Stimulated activated effector memory CD8-positive, alpha-beta T cell treated with anti-CD3 and anti-CD28 coated beads, Interleukin-12 subunit alpha, Interleukin-12 subunit beta, amount 100 ng/mL, for 72 hours (primary cell): ENCODE data around the gene ENTPD7.
"Not testable (repeated sequence)": the region's sequence is repeated elsewhere in the genome, so short reads cannot be mapped to it uniquely, and the experiment has no call there.

ENCODE experiments used
- ATAC-seq: fragments of 150-1000 bp; cut with Tn5 transposase; 2 replicates; pipeline ENCODE4 v1.10.0; 2021
- DNase-seq, 2 donors: peaks; one replicate each; pipeline ENCODE4 v3.0.0; 2021 to 2022; ENCODE audit warnings: low spot score in 2 of 2
- H3K27ac Mint-ChIP-seq: one replicate; pipeline ENCODE4 v1.8.0; 2022; ENCODE audit warnings: mild to moderate bottlenecking, mixed read lengths
- H3K36me3 Mint-ChIP-seq: one replicate; pipeline ENCODE4 v1.8.0; 2022; ENCODE audit warnings: mild to moderate bottlenecking, mixed read lengths
- H3K4me1 Mint-ChIP-seq: one replicate; pipeline ENCODE4 v1.8.0; 2022; ENCODE audit warnings: mixed read lengths
- H3K4me3 Mint-ChIP-seq: one replicate; pipeline ENCODE4 v1.8.0; 2022; ENCODE audit warnings: mild to moderate bottlenecking, mixed read lengths
- H3K9me3 Mint-ChIP-seq: one replicate; pipeline ENCODE4 v1.8.0; 2022; ENCODE audit warnings: mixed read lengths

The ENTPD7 gene

DNA sequence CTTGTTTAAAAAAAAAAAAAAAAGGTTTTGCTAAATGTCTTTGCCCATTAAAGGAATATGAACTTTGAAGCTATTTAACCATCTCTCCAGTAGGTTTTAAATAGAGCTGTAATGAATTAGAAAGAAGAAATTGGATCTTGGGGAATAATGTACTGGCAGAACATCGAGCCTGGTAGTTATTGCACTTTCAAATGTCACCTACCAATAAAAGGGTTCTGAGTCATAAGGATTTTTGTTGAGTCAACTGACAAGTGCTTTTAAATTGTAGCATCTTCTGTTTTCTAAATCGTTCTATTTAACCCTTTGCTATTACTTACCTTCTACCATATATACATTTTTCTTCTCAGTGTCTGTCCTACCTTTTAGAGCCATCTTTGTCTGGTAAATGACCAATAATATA is 83.4 kb downstream of the ENTPD7 start:
- H3K4me1 Mint-ChIP-seq = peaks cover 24% of the 10 kb centered on the region
- no peak overlapping the region for H3K4me3 Mint-ChIP-seq
- ATAC-seq = no peak
- peaks cover 15% of the 10 kb centered on the region for H3K9me3 Mint-ChIP-seq
- DNase-seq = no peak
- peaks cover 100% of the 10 kb centered on the region for H3K36me3 Mint-ChIP-seq
- H3K27ac Mint-ChIP-seq = no peak overlapping the region

DNA sequence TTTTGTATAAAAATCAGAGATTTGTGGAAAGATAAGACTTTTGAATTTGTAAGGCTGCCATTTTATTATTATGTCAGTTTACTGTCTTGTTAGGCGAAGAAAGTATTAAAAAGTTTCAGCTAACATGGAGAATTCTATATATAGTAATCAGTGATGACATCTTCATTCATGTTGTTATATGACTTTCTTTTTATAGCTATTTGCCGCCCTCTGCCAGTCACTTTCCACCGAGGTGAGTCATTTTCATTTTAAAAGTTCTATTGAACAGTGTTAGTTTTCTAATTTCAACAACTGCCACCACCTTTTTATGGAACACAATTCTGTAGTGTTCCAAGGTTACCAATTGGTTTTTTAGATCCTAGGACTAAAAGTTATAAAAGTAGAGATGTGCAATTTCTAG is 84.5 kb downstream of the ENTPD7 start:
- Mint-ChIP-seq H3K36me3 (peaks cover 98% of the 10 kb centered on the region), H3K4me1 (peaks cover 24% of the 10 kb centered on the region), H3K4me3 (no peak overlapping the region), H3K27ac (no peak overlapping the region), H3K9me3 (peaks cover 15% of the 10 kb centered on the region)
- ATAC-seq (no peak), DNase-seq (no peak)

DNA sequence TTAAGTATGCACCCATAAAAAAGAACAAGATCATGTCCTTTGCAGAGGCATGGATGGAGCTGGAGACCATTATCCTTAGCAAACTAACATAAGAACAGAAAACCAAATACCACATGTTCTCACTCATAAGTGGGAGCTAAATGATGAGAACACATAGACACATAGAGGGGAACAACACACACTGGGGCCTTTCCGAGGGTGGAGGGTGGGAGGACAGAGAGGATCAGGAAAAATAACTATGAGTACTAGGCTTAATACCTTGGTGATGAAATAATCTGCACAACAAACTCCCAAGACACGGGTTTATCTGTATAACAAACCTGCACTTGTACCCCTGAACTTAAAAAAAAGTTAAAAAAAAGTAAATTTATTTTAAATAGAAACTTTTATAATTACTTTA is 86.9 kb downstream of the ENTPD7 start:
- not testable (repeated sequence) for ATAC-seq, H3K4me3 Mint-ChIP-seq, DNase-seq, H3K9me3 Mint-ChIP-seq, H3K27ac Mint-ChIP-seq
- Mint-ChIP-seq H3K36me3 (peaks cover 97% of the 10 kb centered on the region), H3K4me1 (peaks cover 24% of the 10 kb centered on the region)

DNA sequence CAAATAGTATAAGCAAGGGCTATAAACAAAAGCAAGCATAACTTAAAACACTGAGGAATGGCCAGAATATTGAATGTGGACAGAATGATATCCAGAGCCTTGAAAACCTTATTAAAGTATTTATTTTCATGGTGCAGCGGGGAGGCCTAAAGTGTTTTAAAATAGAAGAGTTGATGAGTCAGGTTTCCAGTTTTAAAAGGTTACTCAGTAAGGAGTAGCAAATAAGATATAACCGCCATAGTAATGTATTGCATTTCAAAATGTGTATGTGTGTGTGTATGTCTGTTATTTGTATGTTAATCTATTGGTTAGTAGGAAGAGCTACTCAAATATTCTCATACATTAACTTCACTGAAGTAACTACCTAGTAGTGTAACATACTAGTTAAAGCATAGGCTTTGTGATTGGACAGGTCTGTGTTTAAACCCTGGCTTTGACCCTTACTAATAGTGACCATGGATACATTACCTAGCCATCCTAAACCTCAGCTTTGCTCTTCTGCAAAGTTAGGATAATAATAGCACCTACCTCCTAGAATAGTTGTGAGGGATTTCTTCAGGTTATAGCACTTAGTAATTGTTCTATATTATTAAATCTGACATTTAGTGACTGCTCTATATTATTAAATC is 89.6 kb downstream of the ENTPD7 start:
- no peak for DNase-seq

DNA sequence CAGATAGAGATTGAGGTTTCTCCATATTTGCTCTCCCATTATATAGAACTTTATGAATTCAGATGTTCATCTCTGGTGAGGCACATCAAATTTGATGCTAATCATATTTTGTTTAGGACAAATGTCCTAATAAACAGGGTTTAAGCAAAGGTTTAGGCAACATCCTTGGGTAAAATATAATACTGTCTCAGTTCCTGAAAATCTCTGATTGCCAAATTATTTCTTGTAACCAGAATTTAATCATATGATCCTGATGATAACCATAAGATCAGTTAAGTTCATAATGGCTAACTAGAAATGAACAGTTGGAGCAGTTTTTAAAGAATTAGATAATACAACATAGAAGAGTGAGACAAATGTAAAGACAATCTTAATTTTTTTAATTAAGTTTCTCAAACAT is 91.3 kb downstream of the ENTPD7 start:
- no peak for ATAC-seq
- Mint-ChIP-seq H3K4me1 (no peaks in the 10 kb centered on the region), H3K4me3 (no peak overlapping the region), H3K36me3 (peaks cover 92% of the 10 kb centered on the region), H3K9me3 (no peaks in the 10 kb centered on the region), H3K27ac (no peak overlapping the region)
- no peak for DNase-seq

More for the DNA sequence above, 89.6 kb downstream of the ENTPD7 start:
- no peak overlapping the region for H3K4me3 Mint-ChIP-seq
- ATAC-seq = no peak
- H3K4me1 Mint-ChIP-seq = no peaks in the 10 kb centered on the region
- H3K36me3 Mint-ChIP-seq = peaks cover 92% of the 10 kb centered on the region
- no peaks in the 10 kb centered on the region for H3K9me3 Mint-ChIP-seq
- no peak overlapping the region for H3K27ac Mint-ChIP-seq

DNA sequence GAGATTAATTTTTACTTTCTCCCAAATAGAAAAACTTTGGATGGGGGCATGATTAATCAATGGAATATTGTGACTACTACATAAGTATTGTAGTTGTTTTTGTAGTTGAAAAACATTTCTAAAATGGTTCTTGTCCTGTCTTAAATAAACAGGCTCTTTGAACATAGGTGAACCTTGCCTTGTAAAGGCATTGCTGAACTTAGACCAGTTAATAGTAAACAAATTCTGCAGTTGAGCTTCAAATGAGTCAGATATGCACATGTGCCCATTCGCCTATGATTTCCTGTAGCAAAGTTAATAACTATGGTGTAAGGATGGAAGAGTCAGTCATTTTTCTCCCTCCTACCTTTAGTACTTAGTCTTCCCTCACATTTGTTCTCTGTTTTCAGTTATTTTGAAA is 95.4 kb downstream of the ENTPD7 start:
- ATAC-seq (no peak), DNase-seq (no peak)
- Mint-ChIP-seq H3K36me3 (peaks cover 95% of the 10 kb centered on the region), H3K9me3 (no peaks in the 10 kb centered on the region), H3K4me3 (no peak overlapping the region), H3K27ac (no peak overlapping the region), H3K4me1 (no peaks in the 10 kb centered on the region)
